Activated T-cell treated with anti-CD3 and anti-CD28 coated beads, Interleukin-2, amount 50 U/mL, for 4 hours (primary cell): ENCODE measurements around the gene FNIP2. TPM values are rescaled to one million over a fixed set of nuclear protein-coding genes. Genes with fewer than 3 reads are reported as not detected.
"Not testable (repeated sequence)": the region's sequence is repeated elsewhere in the genome, so short reads cannot be mapped to it uniquely, and the experiment has no call there.

Experiments
- ATAC-seq, 2 donors: fragments of 200-7000 bp; cut with Tn5 transposase; one replicate each; pipeline ENCODE4 v1.10.0; 2021
- DNase-seq: peaks from one replicate; pipeline ENCODE4 v3.0.0-alpha.2; 2020
- H3K27me3 Mint-ChIP-seq: one replicate; pipeline ENCODE4 v1.8.0; 2021; ENCODE audit warnings: low read depth, mixed read lengths
- H3K36me3 Mint-ChIP-seq: one replicate; pipeline ENCODE4 v1.8.0; 2022; ENCODE audit warnings: mixed read lengths; ENCODE audit not compliant: insufficient read depth
- H3K4me1 Mint-ChIP-seq: one replicate; pipeline ENCODE4 v1.8.0; 2021; ENCODE audit warnings: low read depth, mixed read lengths
- H3K4me3 Mint-ChIP-seq: one replicate; pipeline ENCODE4 v1.8.0; 2021; ENCODE audit warnings: mild to moderate bottlenecking, moderate library complexity, mixed read lengths
- H3K9me3 Mint-ChIP-seq: one replicate; pipeline ENCODE4 v1.8.0; 2021; ENCODE audit warnings: mixed read lengths
- total RNA-seq, 3 donors: library from RNA; stranded (reverse); gene quantifications; one replicate each; pipeline ENCODE4 v1.2.1, GENCODE V29; 2021

The FNIP2 gene
- total RNA-seq, 3 donors from 2014 or later, result 9.0 to 13.0 (median 10.6) TPM

- Mint-ChIP-seq H3K9me3 (no peaks in the 10 kb centered on the region), H3K4me1 (peaks cover 49% of the 10 kb centered on the region), H3K36me3 (peaks cover 3% of the 10 kb centered on the region), H3K27me3 (no peaks in the 10 kb centered on the region), H3K4me3 (no peak overlapping the region)
- peak in 1 of 2 donors; percentile 25 for ATAC-seq
- no peak for DNase-seq
These were observed 52.6 kb downstream of the FNIP2 start for GRCh38 chr4:158821228-158821971.

GRCh38 chr4:158822348-158822747 is 53.5 kb downstream of the FNIP2 start:
- Mint-ChIP-seq H3K4me1 (peaks cover 57% of the 10 kb centered on the region), H3K9me3 (no peaks in the 10 kb centered on the region), H3K4me3 (no peak overlapping the region), H3K27me3 (no peaks in the 10 kb centered on the region), H3K36me3 (peaks cover 3% of the 10 kb centered on the region)
- no peak for DNase-seq
- ATAC-seq, result no peak

GRCh38 chr4:158823461-158823873 is 54.6 kb downstream of the FNIP2 start:
- H3K9me3 Mint-ChIP-seq, result no peaks in the 10 kb centered on the region
- H3K36me3 Mint-ChIP-seq, result peaks cover 4% of the 10 kb centered on the region
- H3K4me3 Mint-ChIP-seq, result no peak overlapping the region
- peaks cover 56% of the 10 kb centered on the region for H3K4me1 Mint-ChIP-seq
- peak; percentile 61 to 62 for ATAC-seq
- no peaks in the 10 kb centered on the region for H3K27me3 Mint-ChIP-seq
- no peak for DNase-seq

GRCh38 chr4:158824425-158825274 is 55.8 kb downstream of the FNIP2 start:
- DNase-seq (no peak), ATAC-seq (no peak)
- Mint-ChIP-seq H3K4me1 (peaks cover 53% of the 10 kb centered on the region), H3K4me3 (no peak overlapping the region), H3K9me3 (no peaks in the 10 kb centered on the region), H3K36me3 (peaks cover 6% of the 10 kb centered on the region), H3K27me3 (no peaks in the 10 kb centered on the region)

- peaks cover 7% of the 10 kb centered on the region for H3K36me3 Mint-ChIP-seq
- peak in 1 of 2 donors; percentile 17 for ATAC-seq
- H3K4me3 Mint-ChIP-seq, result no peak overlapping the region
- no peaks in the 10 kb centered on the region for H3K9me3 Mint-ChIP-seq
- peaks cover 46% of the 10 kb centered on the region for H3K4me1 Mint-ChIP-seq
- no peak for DNase-seq
- H3K27me3 Mint-ChIP-seq, result no peaks in the 10 kb centered on the region
These were observed 56.7 kb downstream of the FNIP2 start for GRCh38 chr4:158825433-158826036.

GRCh38 chr4:158826057-158826456 is 57.2 kb downstream of the FNIP2 start:
- ATAC-seq, result peak; percentile 48 to 51
- no peak for DNase-seq
- Mint-ChIP-seq H3K36me3 (peaks cover 11% of the 10 kb centered on the region), H3K4me1 (peaks cover 43% of the 10 kb centered on the region), H3K9me3 (no peaks in the 10 kb centered on the region), H3K4me3 (no peak overlapping the region), H3K27me3 (no peaks in the 10 kb centered on the region)

GRCh38 chr4:158826882-158827281 is 58.1 kb downstream of the FNIP2 start:
- DNase-seq (no peak), ATAC-seq (peak in 1 of 2 donors; percentile 42)
- peaks cover 12% of the 10 kb centered on the region for H3K36me3 Mint-ChIP-seq
- no peak overlapping the region for H3K4me3 Mint-ChIP-seq
- H3K4me1 Mint-ChIP-seq, result peaks cover 40% of the 10 kb centered on the region
- no peaks in the 10 kb centered on the region for H3K9me3 Mint-ChIP-seq
- H3K27me3 Mint-ChIP-seq, result no peaks in the 10 kb centered on the region

- DNase-seq (no peak), ATAC-seq (no peak)
- peaks cover 40% of the 10 kb centered on the region for H3K4me1 Mint-ChIP-seq
- no peaks in the 10 kb centered on the region for H3K9me3 Mint-ChIP-seq
- no peak overlapping the region for H3K4me3 Mint-ChIP-seq
- H3K36me3 Mint-ChIP-seq, result peaks cover 13% of the 10 kb centered on the region
- H3K27me3 Mint-ChIP-seq, result no peaks in the 10 kb centered on the region
These were observed 58.7 kb downstream of the FNIP2 start for GRCh38 chr4:158827543-158827981.

- not testable (repeated sequence) for H3K9me3 Mint-ChIP-seq, ATAC-seq, H3K4me3 Mint-ChIP-seq, H3K27me3 Mint-ChIP-seq, DNase-seq
- Mint-ChIP-seq H3K36me3 (peaks cover 13% of the 10 kb centered on the region), H3K4me1 (peaks cover 40% of the 10 kb centered on the region)
These were observed 59.3 kb downstream of the FNIP2 start for GRCh38 chr4:158828151-158828550.

GRCh38 chr4:158829254-158829653 is 60.4 kb downstream of the FNIP2 start:
- H3K27me3 Mint-ChIP-seq, result no peaks in the 10 kb centered on the region

GRCh38 chr4:158833602-158834001 is 64.8 kb downstream of the FNIP2 start:
- H3K36me3 Mint-ChIP-seq, result peaks cover 31% of the 10 kb centered on the region
- no peak for DNase-seq
- no peaks in the 10 kb centered on the region for H3K27me3 Mint-ChIP-seq
- no peak for ATAC-seq
- H3K4me1 Mint-ChIP-seq, result no peaks in the 10 kb centered on the region
- H3K4me3 Mint-ChIP-seq, result no peak overlapping the region
- H3K9me3 Mint-ChIP-seq, result no peaks in the 10 kb centered on the region

More at GRCh38 chr4:158829254-158829653, 60.4 kb downstream of the FNIP2 start:
- ATAC-seq, result no peak
- no peak for DNase-seq
- Mint-ChIP-seq H3K4me3 (no peak overlapping the region), H3K4me1 (peaks cover 32% of the 10 kb centered on the region), H3K9me3 (no peaks in the 10 kb centered on the region), H3K36me3 (peaks cover 21% of the 10 kb centered on the region)

GRCh38 chr4:158835226-158836001 is 66.6 kb downstream of the FNIP2 start:
- Mint-ChIP-seq H3K4me3 (no peak overlapping the region), H3K36me3 (peaks cover 34% of the 10 kb centered on the region), H3K9me3 (no peaks in the 10 kb centered on the region), H3K4me1 (no peaks in the 10 kb centered on the region), H3K27me3 (no peaks in the 10 kb centered on the region)
- DNase-seq, result no peak
- ATAC-seq, result no peak

GRCh38 chr4:158836002-158836369 is 67.2 kb downstream of the FNIP2 start:
- Mint-ChIP-seq H3K4me1 (no peaks in the 10 kb centered on the region), H3K4me3 (no peak overlapping the region), H3K9me3 (no peaks in the 10 kb centered on the region), H3K27me3 (no peaks in the 10 kb centered on the region), H3K36me3 (peaks cover 31% of the 10 kb centered on the region)
- DNase-seq, result no peak
- no peak for ATAC-seq
